ENCODE data around the gene IFT80. TPM values are rescaled to one million over a fixed set of nuclear protein-coding genes. Genes with fewer than 3 reads are reported as not detected.
A peak's percentile ranks its signal among the peaks of the same experiment; 100 is the strongest.

IFT80 gene
- total and polyA plus RNA-seq, 9 of the 15 experiments (the other 6 are each of a cell fraction or from before 2014, with no cell fraction given), result 6.7 to 21.1 (median 16.4) TPM

GRCh38 chr3:160399125-160400029, at the start of gene IFT80, which contains the start of gene SMC4 (continued):
- TF ChIP-seq THRAP3 (IDR thresholded peaks at IDR 0.05; ENCODE audit: borderline replicate concordance) (no peak), TAF9B (IDR thresholded peaks at IDR 0.05; ENCODE audit: partially characterized antibody) (peak; percentile 74), KHSRP (IDR thresholded peaks at IDR 0.05) (no peak), RAD21 (CRISPR knock-in tag; conservative IDR thresholded peaks at IDR 0.05 in 1 of 2, IDR thresholded peaks at IDR 0.05 in 1 of 2) (no peak), KAT2B (IDR thresholded peaks at IDR 0.05; ENCODE audit: low read depth, low read length) (no peak), ZNF384 (IDR thresholded peaks at IDR 0.05; ENCODE audit: low read depth, low read length) (peak; percentile 97), POU5F1 (IDR thresholded peaks at IDR 0.05; ENCODE audit: borderline replicate concordance, low read depth, low read length, partially characterized antibody) (no peak), NCOR1 (IDR thresholded peaks at IDR 0.05) (no peak), HOXB6 (CRISPR knock-in tag; IDR thresholded peaks at IDR 0.05; ENCODE audit: borderline replicate concordance) (no peak), SMARCA4 (IDR thresholded peaks at IDR 0.05) (no peak), MTF1 (CRISPR knock-in tag; IDR thresholded peaks at IDR 0.05; ENCODE audit: borderline replicate concordance) (no peak), AFF4 (CRISPR knock-in tag; IDR thresholded peaks at IDR 0.05) (peak; percentile 64; the same call in 1 of the 2 replicates), PML (IDR thresholded peaks at IDR 0.05; ENCODE audit: low read length) (peak; percentile 83), ZNF184 (CRISPR knock-in tag; IDR thresholded peaks at IDR 0.05) (no peak), GTF2F1 (IDR thresholded peaks at IDR 0.05; ENCODE audit: low read depth, low read length) (peak; percentile 48; the same call in 1 of the 2 replicates), CHCHD3 (CRISPR knock-in tag; IDR thresholded peaks at IDR 0.05) (no peak), ZC3H11A (IDR thresholded peaks at IDR 0.05; ENCODE audit: low read depth, low read length) (no peak), MTA1 (IDR thresholded peaks at IDR 0.05; ENCODE audit: borderline replicate concordance) (peak; percentile 85; the same call in 1 of the 2 replicates), TOE1 (IDR thresholded peaks at IDR 0.05; ENCODE audit: borderline replicate concordance) (peak; percentile 69; the same call in 1 of the 2 replicates), TOE1 (CRISPR knock-in tag; IDR thresholded peaks at IDR 0.05; ENCODE audit: borderline replicate concordance, low read depth) (no peak), RB1 (IDR thresholded peaks at IDR 0.05; ENCODE audit: low read depth) (peak; percentile 47), NFXL1 (CRISPR knock-in tag; IDR thresholded peaks at IDR 0.05) (no peak), SMARCA5 (IDR thresholded peaks at IDR 0.05) (no peak), ZKSCAN8 (CRISPR knock-in tag; IDR thresholded peaks at IDR 0.05) (no peak)
- TF ChIP-seq, protein P1, sequence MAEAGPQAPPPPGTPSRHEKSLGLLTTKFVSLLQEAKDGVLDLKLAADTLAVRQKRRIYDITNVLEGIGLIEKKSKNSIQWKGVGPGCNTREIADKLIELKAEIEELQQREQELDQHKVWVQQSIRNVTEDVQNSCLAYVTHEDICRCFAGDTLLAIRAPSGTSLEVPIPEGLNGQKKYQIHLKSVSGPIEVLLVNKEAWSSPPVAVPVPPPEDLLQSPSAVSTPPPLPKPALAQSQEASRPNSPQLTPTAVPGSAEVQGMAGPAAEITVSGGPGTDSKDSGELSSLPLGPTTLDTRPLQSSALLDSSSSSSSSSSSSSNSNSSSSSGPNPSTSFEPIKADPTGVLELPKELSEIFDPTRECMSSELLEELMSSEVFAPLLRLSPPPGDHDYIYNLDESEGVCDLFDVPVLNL (CRISPR knock-in tag; IDR thresholded peaks at IDR 0.05; ENCODE audit: low read depth), result peak; percentile 91; the same call in 1 of the 2 replicates

Measured in K562 (cell line).